HG02885 (cell line): ENCODE results near the gene MTMR3.

ENCODE experiments used
- ATAC-seq: cut with Tn5 transposase; IDR thresholded peaks from one replicate; pipeline ENCODE4 v1.9.1; 2021; ENCODE audit warnings: mild to moderate bottlenecking; ENCODE audit not compliant: unreplicated experiment, poor library complexity

The MTMR3 gene

DNA sequence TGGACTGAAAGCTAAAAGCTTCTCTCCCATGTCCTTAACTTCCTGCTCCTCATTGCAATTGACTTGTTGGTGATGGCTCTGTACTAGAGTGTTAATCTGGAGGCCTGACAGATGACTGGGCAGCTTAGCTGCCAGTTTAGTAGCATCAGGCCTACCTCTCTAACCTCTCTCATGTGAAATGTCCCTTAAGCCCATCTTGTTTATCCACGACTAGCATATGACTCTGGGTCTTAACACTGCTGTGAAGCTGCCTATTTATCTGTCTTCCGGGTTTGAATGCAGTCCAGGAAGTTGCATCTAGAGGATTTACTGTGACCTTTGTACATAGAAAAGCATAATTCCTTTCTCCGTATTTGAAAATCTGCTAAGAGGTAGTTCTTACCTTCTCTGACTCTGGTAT lies 112.0 kb downstream of the MTMR3 start:
- ATAC-seq: no peak

DNA sequence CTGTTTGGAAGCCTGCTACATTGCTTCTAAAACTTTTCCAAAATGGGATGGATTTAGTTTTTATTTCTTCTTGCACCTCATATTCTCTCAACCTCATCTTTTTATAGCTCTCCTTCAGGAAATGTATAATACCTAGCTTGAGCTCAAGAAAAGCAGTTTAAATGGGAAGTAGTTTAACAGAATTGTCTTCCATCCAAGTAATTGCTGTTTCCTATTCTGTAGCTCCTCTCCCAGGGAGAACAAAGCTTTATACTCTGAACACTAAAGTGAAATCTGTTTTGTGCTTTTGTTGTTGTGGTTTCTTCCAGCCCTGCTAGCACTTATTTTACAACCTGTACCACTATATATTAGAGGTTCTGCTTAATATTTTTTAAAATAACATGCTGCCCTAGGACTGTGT lies 114.1 kb downstream of the MTMR3 start:
- ATAC-seq: no peak

DNA sequence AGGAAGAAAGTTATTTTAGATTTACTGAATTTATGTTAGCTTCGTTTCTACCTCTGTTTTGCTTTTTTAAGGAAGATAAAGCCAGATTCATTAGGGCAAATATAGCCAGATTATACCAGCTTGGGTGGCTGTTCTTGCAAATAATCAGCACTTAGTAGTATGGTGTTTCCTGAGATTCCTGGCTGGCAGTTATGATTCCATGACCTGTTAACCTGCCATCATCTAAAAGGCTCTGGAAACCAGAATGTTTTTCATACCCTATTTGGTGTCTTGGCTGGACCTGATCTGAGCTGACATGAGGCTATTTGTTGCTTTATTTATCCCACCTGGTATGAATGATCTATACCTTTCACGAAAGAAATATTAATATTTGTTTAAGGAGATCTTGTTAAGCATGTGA lies 114.5 kb downstream of the MTMR3 start:
- ATAC-seq: no peak

DNA sequence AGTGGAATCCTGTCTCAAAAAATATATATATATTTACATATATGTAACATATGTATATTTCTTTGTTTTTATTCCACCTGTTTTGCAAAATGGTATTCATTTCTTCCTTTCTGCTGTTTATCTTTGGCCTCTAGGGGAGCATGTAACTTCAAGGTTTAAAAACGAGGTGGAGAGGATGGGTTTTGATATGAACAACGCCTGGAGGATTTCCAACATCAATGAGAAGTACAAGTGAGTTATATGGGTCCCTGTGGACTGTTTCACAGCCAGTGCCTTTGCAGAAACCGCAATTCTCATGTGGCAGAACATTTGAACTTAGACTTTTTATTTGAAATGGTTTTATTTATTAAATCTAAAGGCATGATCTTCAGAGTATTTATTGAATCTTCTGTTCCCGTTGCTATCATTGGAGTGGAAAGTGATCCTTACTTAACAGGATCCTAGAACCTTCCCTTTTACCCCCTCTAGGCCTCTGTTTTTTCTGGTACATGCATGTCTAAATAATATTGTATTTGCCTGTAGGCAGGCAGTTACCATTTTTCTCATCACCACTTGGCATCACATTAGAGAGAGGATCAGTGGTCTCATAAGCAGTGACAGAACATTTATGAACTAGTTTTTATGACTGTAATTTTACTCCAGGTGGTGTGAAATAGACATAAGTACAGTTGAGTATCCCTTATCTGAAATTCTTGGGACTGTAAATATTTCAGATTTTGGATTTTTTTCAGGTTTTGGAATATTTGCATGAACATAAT lies 115.8 kb downstream of the MTMR3 start:
- ATAC-seq: no peak

DNA sequence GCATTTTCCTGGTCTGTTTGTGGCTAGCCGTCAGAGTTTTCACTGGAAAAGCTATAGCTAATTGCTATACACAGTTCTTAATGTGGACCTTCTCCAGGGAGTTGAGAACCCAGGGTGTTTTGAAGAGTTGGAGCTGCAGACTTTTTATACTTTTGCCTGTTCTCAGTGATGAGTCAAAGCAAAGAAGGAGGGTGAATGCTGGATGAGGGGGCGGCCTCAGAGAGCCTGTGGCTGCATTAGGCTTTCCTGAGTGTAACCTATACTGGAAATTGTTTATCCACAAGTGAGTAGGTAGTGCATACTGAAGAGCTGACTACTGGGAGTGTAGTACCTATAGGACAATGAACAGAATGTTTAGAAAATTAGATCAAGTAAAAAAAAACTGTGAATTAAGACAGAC lies 117.6 kb downstream of the MTMR3 start:
- ATAC-seq: no peak

DNA sequence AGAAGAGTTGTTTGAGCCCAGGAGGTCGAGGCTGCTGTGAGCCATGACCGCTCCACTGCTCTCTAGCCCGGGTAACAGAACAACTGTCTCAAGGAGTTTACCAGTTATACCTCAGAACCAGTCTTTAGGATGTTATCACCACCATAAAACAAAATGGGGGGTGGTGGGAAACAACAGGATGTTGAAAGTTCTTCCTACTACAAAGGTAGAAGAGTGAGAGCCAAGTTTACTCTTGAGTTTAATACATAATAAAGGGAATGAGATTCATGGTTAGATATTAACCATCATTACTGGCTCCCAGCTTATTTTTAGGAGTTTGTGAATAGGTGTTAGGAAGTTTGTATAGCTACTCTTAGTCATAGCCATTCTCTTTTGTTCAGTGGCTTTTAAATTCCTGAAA lies 118.5 kb downstream of the MTMR3 start:
- no peak for ATAC-seq

DNA sequence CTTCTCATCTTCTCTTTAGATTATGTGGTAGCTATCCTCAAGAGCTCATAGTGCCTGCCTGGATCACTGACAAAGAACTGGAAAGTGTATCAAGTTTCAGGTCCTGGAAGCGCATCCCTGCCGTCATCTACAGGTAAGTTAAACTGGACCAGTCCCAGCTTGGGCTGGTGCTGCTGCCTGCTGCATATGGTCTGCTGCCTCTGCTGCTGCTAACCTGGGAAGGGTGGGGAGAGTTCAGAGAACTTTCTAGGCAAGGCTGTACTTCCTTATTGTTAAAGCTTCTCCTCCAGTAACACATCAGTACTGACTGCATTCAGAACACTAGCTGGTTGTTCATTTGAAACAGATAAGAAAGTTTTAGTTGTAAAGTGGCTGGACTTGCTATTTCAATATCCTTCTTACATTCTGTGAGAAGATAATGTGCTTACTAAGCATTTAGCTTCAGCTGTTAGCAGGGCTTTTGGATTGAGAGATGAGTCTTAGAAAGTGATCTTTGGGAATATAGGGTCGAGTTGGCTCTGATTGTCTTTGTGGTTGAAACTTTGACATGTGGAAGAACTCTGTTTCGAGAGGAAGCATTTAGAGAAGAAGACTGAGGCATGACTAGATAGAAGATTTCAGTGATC lies 120.0 kb downstream of the MTMR3 start:
- no peak for ATAC-seq

DNA sequence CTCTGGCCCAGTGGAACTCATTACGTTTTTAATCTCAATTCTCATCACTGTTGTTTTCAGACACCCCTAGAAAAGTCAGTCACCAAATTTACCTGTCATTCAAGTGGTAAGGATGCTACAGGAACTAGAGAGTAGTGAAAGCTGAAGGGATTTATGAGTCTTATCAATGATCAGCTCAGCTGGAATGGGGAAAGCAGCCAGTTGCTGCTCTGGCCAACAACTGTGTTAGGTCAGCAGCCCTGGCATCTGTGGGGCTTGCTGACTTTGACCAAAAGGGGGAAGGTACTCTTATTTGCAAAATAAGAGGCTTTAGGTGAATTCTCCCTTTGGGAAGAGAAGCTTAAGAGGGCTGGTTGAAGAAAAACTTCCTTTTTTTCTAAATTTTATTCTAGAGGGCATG lies 121.1 kb downstream of the MTMR3 start:
- no peak for ATAC-seq

DNA sequence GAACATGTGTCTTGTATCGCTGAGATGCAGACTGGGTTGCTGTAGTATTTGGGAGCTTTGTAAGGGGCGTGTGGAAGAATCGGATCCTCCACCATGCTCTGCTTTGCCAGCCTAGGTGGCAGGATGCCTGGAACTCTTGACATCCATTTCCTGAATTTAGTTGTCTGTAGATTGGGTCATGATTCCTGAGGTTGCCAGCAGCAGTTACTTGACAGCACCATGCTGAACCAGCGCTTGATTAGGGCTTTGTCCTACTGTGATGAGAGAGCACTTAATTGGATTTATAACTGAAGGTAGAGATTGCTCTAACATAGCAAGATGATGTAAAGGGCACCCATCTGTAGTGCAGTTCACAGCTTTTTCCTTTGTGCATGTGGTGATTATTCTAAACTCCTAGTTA lies 121.7 kb downstream of the MTMR3 start:
- ATAC-seq: no peak

DNA sequence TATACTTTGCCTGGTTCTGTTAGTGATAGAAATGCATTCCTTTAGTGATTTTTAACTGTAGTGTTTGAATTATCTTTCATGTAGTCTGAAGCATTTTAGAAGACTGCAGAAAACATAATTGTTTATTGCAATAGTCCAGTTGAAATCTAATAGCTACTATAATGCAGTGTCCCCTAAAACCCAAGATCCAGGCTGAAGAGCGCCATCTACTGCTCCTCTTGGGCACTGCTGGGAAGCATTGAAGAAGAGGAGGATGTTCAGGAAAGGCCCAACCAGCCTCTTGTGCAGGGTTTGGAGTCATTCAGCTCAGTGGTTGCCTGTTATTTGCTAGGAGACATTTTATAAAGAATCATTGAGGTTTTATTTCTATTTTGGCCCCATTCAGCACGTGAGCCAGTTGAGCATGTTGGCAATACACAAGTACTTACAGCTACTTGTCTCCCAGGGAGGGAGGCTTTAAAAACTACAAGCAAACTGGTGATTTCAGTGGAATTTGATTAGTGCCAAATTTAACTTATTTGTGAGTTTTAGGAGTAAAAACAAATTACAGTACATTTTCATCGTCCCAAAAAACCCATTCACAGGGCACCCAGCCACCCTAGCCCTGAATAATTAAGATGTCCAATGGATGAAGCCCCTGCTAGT lies 122.4 kb downstream of the MTMR3 start:
- ATAC-seq: no peak

DNA sequence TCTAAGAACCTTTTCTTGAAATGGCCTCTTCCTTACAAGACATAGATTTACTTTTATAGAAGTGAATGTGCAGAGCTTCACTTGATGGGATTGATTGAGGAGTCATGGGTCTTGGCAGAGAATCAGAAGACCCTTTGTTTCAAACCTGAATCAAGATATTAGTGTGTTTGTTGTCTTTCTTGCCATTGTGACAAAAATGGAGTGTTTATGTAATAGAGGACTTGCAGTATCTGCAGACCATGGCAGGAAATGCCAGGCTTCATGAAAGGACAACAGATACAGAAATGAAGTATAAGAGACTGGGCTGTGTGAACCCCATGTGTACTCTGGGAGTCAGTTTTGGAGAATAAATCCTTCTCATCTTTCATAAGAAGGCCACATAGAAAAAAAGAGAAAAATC lies 124.4 kb downstream of the MTMR3 start:
- ATAC-seq: no peak

DNA sequence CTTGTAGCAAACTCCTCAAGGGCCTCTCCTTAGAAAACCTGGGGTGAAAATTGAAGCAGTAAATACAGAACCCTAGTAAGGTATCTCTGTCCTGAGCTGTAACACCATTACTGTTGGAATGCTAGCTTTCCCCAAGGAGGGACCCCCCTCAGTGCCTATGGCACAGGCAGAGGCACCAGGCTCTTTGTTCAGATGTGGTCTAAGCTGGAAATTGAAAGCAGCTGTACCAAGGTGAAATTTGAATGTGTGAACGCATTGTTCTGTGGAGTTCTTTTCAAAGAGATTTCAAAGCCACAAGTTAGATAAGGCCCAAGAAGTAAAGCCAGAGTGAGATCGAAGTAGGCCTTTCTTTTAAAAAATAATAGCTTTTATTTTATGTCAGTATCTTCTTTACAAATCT lies 125.4 kb downstream of the MTMR3 start:
- no peak for ATAC-seq

DNA sequence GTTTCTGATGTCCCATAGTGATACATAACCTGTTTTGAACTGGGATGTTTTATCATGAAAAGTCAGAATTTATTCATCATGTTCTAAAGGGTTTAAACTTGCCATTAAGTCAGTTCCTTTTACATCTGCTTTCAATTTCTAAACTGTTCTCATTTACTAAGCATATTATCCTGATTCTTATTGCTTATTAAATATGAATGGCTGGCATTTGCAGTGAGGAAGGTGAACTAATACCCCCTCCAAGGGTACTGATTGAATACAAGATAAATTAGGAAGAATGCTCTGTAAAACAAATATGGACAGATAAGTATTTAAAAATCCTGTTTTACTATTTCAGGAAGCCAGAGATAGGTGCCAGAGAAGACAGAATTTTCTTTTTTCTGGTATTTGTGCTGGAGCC lies 126.5 kb downstream of the MTMR3 start:
- ATAC-seq: no peak

DNA sequence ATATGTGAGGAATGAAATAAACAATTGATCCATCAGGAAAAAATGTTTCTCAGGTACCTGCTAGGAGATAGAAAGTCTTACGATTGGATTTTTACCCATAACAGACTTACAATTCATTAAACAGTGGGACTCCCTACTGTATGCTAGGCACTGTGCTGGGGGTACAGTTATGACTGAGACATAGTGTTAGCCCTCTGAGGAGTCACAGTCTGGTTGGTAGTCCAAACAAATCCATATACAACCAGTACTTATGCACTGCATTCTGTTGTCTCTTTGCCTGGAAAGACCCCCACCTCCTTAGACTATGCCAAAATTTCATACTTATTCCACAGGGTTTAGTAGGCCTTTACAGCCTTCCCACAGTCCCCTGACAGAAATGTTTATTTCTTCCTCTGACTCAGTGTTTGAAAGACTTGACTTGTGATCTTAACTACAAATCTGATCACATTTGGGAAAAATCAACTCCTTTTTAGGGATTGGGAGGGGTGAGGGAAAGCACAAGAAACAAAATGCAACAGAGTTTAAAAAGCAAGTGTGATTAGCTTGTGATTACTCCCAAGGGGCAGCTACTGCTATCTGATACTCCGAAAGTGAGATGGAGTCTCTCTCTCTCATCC lies 127.9 kb downstream of the MTMR3 start:
- no peak for ATAC-seq

DNA sequence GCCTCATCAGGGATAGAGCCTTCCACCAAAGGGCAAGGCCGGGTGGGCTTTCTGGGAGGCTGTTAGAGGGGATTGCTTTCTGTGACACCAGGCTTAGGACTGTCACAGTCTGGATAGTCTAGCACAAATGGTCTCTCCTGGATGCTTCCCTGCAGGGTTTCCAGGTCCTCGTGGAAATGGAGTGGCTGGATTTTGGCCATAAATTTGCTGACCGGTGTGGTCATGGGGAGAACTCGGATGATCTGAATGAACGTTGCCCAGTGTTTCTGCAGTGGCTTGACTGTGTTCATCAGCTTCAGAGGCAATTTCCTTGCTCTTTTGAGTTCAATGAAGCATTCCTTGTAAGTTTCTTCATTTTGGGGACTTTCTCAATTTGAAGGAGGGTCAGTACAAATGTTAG lies 130.2 kb downstream of the MTMR3 start:
- no peak for ATAC-seq

DNA sequence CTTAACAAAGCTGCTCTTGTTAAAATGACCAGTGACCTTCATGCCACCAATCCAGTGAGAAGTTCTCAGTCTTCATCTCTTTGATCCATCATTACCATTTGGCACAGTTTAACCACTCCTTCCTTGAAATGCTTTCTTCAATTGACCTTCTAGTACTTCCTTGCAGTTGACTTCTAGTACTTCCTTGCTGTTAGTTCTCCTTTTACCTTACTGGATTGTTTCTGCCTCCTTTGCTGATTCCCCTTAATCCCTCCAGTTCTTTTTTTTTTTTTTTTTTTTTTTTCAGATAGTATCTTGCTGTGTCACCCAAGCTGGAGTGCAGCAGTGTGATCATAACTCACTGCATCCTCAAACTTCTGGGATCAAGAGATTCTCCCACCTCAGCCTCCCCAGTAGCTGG lies 131.3 kb downstream of the MTMR3 start:
- ATAC-seq: no peak

DNA sequence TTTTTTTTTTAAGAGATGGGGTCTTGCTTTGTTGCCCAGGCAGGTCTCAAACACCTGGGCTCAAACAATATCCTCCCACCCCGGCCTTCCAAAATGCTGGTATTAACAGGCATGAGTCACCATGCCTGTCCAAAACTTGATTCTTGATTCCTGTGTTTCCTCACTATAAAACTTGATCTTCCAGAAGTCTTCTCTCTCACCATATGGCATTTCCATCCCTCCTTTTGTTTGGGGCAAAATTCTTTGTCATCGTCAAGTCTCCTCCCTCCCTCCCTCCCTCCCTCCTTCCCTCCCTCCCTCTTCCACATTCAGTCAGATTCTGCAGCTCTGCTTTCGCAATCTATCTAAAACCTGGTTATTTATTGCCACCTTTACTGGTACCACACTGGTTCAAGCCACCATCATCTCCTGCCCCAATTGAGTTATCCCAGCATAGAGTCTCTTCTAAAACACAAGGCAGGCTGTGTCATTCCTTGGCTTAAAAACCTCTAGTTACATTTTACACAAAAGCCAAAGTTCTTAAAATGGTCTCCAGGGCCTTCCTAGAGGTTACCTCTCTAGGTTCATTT lies 132.3 kb downstream of the MTMR3 start:
- ATAC-seq: no peak

DNA sequence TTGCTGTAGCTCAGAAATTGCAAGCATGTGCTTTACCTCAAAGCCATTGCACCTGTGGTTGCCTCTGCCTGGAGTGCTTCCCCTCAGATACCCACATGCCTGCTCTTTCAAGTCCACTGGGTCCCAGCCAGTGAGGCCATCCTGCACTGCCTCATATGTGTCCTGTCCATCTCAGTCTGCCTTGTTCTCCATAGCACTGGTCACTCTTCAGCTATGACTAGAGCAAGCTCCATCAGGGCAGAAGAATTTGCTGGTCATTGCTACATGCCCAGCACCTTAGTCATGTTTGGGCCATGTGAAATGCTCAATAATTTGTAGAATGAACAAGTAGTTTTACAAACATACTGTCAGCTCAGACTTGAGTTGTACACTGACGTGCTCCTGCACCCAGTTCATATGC lies 132.9 kb downstream of the MTMR3 start:
- ATAC-seq: no peak

DNA sequence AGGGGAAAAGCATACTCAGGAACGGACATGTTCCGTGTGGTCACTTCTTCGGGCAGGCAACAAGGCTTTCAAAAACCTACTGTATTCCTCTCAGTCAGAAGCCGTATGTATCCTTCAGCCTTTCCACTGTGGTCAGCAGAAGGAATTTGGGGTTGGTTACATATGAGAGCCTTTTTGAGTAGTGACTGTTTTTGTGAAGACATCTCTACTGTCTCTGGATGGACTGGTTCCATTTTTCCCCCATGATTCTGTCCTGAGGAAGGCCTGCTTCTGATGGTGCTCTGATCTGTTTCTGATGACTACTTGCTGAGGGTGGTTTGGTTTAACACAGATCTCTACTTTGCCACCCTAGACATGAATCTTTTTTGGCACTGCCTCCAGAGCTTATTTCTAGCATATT lies 133.6 kb downstream of the MTMR3 start:
- ATAC-seq: no peak

DNA sequence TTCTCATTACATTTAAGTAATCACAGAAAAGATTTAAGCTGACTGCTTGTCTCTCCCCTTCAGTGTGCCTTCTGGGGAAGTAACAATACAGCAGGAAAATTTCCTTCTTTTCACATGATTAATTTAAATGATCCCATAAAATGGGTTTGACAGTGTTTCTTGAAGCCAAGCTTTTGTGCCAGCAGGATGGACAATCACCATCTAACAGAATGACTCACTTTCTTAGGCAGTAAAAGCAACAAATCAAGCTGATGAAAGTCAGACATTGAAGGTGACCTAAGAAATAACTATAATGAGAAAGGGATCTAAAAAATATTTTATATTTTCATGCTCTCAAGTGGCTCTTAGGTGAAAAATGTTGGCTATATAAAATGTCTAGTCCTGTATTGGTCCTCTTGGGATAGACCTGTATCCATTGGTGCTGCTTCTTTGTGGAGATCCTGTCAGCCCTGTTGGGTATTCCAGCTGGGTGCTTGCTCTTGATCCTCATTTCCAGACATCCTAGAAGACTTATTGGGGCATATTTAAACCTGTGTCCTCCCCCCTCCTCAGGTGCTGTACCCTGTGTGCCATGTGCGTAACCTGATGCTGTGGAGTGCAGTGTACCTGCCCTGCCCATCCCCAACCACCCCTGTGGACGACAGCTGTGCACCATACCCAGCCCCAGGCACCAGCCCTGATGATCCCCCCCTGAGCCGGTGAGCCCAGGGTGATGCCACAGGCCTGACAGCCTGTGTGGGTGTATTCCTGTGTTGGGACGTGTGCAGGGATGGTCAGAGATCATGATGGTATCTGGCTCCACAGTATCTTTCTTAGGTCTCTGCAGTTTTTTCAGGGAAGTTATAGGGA lies 134.6 kb downstream of the MTMR3 start:
- ATAC-seq: no peak
